Measurements from ENCODE around the gene SPON1. TPM values are rescaled to one million over a fixed set of nuclear protein-coding genes. Genes with fewer than 3 reads are reported as not detected.
A peak's percentile ranks its signal among the peaks of the same experiment; 100 is the strongest.

SPON1 gene
- total RNA-seq, 1 experiment from 2014 or later: 6.4 TPM

DNA sequence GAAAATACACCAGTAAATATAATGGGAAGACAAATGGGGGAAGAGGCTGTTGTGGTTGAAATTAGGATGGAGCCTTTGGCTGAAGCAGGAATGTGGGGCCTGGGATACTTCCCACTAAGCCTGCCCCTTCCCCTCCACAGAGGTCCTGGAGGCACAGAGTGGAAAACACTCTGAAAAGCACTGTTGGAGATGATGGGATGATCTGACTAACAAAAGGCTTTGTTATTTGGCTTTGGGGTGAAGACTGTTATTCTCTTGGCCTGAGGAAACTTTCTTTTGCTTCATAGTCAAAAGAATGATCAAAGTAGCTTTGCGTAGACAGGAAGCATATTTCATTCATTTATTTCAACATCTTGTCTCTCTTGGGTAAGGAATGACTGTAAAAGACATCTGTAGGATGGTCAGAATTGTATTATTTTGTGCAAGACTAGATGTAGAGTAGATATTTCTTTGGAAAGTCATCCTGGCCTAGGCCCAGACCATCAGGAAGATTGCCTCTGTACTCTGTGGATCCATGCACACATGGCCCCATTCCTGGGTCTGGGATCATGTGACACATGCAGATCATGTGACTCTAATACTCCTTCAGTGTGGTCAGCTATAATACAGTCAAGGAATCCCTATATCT lies 111.4 kb downstream of the SPON1 start:
- H3K27me3 Mint-ChIP-seq (ENCODE audit: low read depth): no peaks in the 10 kb centered on the region
- H3K27ac Mint-ChIP-seq: no peak overlapping the region
- peaks cover 26% of the 10 kb centered on the region for H3K4me1 Mint-ChIP-seq
- POLR2A ChIA-PET: no interaction called here
- no peaks in the 10 kb centered on the region for H3K36me3 Mint-ChIP-seq
- H3K9me3 Mint-ChIP-seq: no peaks in the 10 kb centered on the region
- CTCF ChIA-PET: no interaction called here
- TF ChIP-seq, protein P1, sequence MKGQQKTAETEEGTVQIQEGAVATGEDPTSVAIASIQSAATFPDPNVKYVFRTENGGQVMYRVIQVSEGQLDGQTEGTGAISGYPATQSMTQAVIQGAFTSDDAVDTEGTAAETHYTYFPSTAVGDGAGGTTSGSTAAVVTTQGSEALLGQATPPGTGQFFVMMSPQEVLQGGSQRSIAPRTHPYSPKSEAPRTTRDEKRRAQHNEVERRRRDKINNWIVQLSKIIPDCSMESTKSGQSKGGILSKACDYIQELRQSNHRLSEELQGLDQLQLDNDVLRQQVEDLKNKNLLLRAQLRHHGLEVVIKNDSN (CRISPR knock-in tag; IDR thresholded peaks at IDR 0.05): peak; percentile 84
- TF ChIP-seq, protein P2, sequence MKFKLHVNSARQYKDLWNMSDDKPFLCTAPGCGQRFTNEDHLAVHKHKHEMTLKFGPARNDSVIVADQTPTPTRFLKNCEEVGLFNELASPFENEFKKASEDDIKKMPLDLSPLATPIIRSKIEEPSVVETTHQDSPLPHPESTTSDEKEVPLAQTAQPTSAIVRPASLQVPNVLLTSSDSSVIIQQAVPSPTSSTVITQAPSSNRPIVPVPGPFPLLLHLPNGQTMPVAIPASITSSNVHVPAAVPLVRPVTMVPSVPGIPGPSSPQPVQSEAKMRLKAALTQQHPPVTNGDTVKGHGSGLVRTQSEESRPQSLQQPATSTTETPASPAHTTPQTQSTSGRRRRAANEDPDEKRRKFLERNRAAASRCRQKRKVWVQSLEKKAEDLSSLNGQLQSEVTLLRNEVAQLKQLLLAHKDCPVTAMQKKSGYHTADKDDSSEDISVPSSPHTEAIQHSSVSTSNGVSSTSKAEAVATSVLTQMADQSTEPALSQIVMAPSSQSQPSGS (CRISPR knock-in tag; IDR thresholded peaks at IDR 0.05; ENCODE audit: borderline replicate concordance, low read depth): no peak
- TF ChIP-seq, protein P3, sequence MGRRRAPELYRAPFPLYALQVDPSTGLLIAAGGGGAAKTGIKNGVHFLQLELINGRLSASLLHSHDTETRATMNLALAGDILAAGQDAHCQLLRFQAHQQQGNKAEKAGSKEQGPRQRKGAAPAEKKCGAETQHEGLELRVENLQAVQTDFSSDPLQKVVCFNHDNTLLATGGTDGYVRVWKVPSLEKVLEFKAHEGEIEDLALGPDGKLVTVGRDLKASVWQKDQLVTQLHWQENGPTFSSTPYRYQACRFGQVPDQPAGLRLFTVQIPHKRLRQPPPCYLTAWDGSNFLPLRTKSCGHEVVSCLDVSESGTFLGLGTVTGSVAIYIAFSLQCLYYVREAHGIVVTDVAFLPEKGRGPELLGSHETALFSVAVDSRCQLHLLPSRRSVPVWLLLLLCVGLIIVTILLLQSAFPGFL (CRISPR knock-in tag; IDR thresholded peaks at IDR 0.05; ENCODE audit: borderline replicate concordance): no peak
- TF ChIP-seq, protein P4, sequence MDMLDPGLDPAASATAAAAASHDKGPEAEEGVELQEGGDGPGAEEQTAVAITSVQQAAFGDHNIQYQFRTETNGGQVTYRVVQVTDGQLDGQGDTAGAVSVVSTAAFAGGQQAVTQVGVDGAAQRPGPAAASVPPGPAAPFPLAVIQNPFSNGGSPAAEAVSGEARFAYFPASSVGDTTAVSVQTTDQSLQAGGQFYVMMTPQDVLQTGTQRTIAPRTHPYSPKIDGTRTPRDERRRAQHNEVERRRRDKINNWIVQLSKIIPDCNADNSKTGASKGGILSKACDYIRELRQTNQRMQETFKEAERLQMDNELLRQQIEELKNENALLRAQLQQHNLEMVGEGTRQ (CRISPR knock-in tag; IDR thresholded peaks at IDR 0.05): peak; percentile 90
- TF ChIP-seq, protein P5, sequence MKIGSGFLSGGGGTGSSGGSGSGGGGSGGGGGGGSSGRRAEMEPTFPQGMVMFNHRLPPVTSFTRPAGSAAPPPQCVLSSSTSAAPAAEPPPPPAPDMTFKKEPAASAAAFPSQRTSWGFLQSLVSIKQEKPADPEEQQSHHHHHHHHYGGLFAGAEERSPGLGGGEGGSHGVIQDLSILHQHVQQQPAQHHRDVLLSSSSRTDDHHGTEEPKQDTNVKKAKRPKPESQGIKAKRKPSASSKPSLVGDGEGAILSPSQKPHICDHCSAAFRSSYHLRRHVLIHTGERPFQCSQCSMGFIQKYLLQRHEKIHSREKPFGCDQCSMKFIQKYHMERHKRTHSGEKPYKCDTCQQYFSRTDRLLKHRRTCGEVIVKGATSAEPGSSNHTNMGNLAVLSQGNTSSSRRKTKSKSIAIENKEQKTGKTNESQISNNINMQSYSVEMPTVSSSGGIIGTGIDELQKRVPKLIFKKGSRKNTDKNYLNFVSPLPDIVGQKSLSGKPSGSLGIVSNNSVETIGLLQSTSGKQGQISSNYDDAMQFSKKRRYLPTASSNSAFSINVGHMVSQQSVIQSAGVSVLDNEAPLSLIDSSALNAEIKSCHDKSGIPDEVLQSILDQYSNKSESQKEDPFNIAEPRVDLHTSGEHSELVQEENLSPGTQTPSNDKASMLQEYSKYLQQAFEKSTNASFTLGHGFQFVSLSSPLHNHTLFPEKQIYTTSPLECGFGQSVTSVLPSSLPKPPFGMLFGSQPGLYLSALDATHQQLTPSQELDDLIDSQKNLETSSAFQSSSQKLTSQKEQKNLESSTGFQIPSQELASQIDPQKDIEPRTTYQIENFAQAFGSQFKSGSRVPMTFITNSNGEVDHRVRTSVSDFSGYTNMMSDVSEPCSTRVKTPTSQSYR (CRISPR knock-in tag; IDR thresholded peaks at IDR 0.05): no peak
- TF ChIP-seq, protein P6, sequence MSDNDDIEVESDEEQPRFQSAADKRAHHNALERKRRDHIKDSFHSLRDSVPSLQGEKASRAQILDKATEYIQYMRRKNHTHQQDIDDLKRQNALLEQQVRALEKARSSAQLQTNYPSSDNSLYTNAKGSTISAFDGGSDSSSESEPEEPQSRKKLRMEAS (CRISPR knock-in tag; IDR thresholded peaks at IDR 0.05): 0 out of 2 replicates have a peak, but pooled peaks have one; percentile 19
- TF ChIP-seq, protein P7, sequence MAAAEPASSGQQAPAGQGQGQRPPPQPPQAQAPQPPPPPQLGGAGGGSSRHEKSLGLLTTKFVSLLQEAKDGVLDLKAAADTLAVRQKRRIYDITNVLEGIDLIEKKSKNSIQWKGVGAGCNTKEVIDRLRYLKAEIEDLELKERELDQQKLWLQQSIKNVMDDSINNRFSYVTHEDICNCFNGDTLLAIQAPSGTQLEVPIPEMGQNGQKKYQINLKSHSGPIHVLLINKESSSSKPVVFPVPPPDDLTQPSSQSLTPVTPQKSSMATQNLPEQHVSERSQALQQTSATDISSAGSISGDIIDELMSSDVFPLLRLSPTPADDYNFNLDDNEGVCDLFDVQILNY (CRISPR knock-in tag; IDR thresholded peaks at IDR 0.05): no peak
- TF ChIP-seq, protein P8, sequence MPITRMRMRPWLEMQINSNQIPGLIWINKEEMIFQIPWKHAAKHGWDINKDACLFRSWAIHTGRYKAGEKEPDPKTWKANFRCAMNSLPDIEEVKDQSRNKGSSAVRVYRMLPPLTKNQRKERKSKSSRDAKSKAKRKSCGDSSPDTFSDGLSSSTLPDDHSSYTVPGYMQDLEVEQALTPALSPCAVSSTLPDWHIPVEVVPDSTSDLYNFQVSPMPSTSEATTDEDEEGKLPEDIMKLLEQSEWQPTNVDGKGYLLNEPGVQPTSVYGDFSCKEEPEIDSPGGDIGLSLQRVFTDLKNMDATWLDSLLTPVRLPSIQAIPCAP (CRISPR knock-in tag; IDR thresholded peaks at IDR 0.05): no peak
- TF ChIP-seq MXD4 (CRISPR knock-in tag; IDR thresholded peaks at IDR 0.05; ENCODE audit: borderline replicate concordance) (no peak), CBFB (CRISPR knock-in tag; IDR thresholded peaks at IDR 0.05; ENCODE audit: low read depth) (no peak), JUN (CRISPR knock-in tag; IDR thresholded peaks at IDR 0.05) (no peak), CREM (CRISPR knock-in tag; IDR thresholded peaks at IDR 0.05) (no peak), TEAD4 (CRISPR knock-in tag; IDR thresholded peaks at IDR 0.05) (no peak), ZNF396 (CRISPR knock-in tag; IDR thresholded peaks at IDR 0.05; ENCODE audit: borderline replicate concordance) (no peak), RELA (CRISPR knock-in tag; IDR thresholded peaks at IDR 0.05; ENCODE audit: borderline replicate concordance) (no peak)
- TF ChIP-seq, protein P9, sequence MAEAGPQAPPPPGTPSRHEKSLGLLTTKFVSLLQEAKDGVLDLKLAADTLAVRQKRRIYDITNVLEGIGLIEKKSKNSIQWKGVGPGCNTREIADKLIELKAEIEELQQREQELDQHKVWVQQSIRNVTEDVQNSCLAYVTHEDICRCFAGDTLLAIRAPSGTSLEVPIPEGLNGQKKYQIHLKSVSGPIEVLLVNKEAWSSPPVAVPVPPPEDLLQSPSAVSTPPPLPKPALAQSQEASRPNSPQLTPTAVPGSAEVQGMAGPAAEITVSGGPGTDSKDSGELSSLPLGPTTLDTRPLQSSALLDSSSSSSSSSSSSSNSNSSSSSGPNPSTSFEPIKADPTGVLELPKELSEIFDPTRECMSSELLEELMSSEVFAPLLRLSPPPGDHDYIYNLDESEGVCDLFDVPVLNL (CRISPR knock-in tag; IDR thresholded peaks at IDR 0.05; ENCODE audit: borderline replicate concordance, low read depth): no peak
- TF ChIP-seq, protein P10, sequence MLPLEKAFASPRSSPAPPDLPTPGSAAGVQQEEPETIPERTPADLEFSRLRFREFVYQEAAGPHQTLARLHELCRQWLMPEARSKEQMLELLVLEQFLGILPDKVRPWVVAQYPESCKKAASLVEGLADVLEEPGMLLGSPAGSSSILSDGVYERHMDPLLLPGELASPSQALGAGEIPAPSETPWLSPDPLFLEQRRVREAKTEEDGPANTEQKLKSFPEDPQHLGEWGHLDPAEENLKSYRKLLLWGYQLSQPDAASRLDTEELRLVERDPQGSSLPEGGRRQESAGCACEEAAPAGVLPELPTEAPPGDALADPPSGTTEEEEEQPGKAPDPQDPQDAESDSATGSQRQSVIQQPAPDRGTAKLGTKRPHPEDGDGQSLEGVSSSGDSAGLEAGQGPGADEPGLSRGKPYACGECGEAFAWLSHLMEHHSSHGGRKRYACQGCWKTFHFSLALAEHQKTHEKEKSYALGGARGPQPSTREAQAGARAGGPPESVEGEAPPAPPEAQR (CRISPR knock-in tag; IDR thresholded peaks at IDR 0.05): no peak
- ATAC-seq (peak; percentile 68), DNase-seq (ENCODE audit: low spot score) (no peak)
- no peak overlapping the region for H3K4me3 Mint-ChIP-seq
